Measurements from ENCODE around the gene HIF1AN. TPM values are rescaled to one million over a fixed set of nuclear protein-coding genes. Genes with fewer than 3 reads are reported as not detected.

Gene HIF1AN
- polyA plus RNA-seq, 1 donor (not counting 4 experiments of a cell fraction or from before 2014, with no cell fraction given): 16.8 TPM

- Histone ChIP-seq H3K9me1 (ENCODE audit: control insufficient read depth, extremely low read depth, insufficient read depth, low read length) (peaks cover 2% of the 10 kb centered on the region), H3K79me2 (ENCODE audit: control insufficient read depth, insufficient read depth, low read length) (no peaks in the 10 kb centered on the region), H3K9me3 (ENCODE audit: control insufficient read depth, low read depth, low read length) (no peaks in the 10 kb centered on the region), H3K4me3 (ENCODE audit: control insufficient read depth in 2 of 3, extremely low read depth in 1 of 3, insufficient read depth in 2 of 3, low read depth in 1 of 3, low read length in 3 of 3) (no peak overlapping the region), H3K4me2 (ENCODE audit: control insufficient read depth, extremely low read depth, insufficient read depth, low read depth, low read length) (no peak overlapping the region), H3K4me1 (ENCODE audit: control insufficient read depth, extremely low read depth, insufficient read depth, low read length) (no peaks in the 10 kb centered on the region), H3K27me3 (ENCODE audit: control insufficient read depth, extremely low read depth, insufficient read depth, low read length) (peaks cover 14% of the 10 kb centered on the region), H3K9ac (ENCODE audit: control insufficient read depth, extremely low read depth, insufficient read depth, low read length) (no peak overlapping the region), H3K27ac (ENCODE audit: control insufficient read depth, insufficient read depth, low read length) (no peak overlapping the region), H4K20me1 (ENCODE audit: control insufficient read depth, extremely low read depth, insufficient read depth, low read length) (no peaks in the 10 kb centered on the region), H3K36me3 (ENCODE audit: control insufficient read depth in 2 of 2, extremely low read depth in 1 of 2, insufficient read depth in 2 of 2, low read length in 2 of 2) (no peaks in the 10 kb centered on the region), H2AFZ (ENCODE audit: control insufficient read depth, low read length) (no peak overlapping the region)
- TF ChIP-seq EZH2 (IDR thresholded peaks at IDR 0.05; ENCODE audit: low read length) (no peak), CTCF (optimal IDR thresholded peaks at IDR 0.05 in 1 of 3, IDR thresholded peaks at IDR 0.05 in 1 of 3, conservative IDR thresholded peaks at IDR 0.05 in 1 of 3; ENCODE audit: extremely low read depth in 1 of 3, insufficient read depth in 2 of 3, low read length in 3 of 3) (no peak)
- FAIRE-seq (no peak), DNase-seq (ENCODE audit: low read depth, low spot score) (no peak)
- dilution Hi-C loops (cut with MboI; ENCODE audit: extremely low pct_ligation_motif_present, low sequenced_read_pairs): no loop called here
These were observed 43.7 kb downstream of the HIF1AN start for GRCh38 chr10:100579261-100580090.

GRCh38 chr10:100586959-100587358 is 51.2 kb downstream of the HIF1AN start:
- Histone ChIP-seq H3K4me3 (ENCODE audit: control insufficient read depth in 2 of 3, extremely low read depth in 1 of 3, insufficient read depth in 2 of 3, low read depth in 1 of 3, low read length in 3 of 3) (no peak overlapping the region), H3K4me1 (ENCODE audit: control insufficient read depth, extremely low read depth, insufficient read depth, low read length) (no peaks in the 10 kb centered on the region), H3K27me3 (ENCODE audit: control insufficient read depth, extremely low read depth, insufficient read depth, low read length) (peaks cover 9% of the 10 kb centered on the region), H4K20me1 (ENCODE audit: control insufficient read depth, extremely low read depth, insufficient read depth, low read length) (no peaks in the 10 kb centered on the region), H3K9ac (ENCODE audit: control insufficient read depth, extremely low read depth, insufficient read depth, low read length) (no peak overlapping the region), H3K36me3 (ENCODE audit: control insufficient read depth in 2 of 2, extremely low read depth in 1 of 2, insufficient read depth in 2 of 2, low read length in 2 of 2) (no peaks in the 10 kb centered on the region), H3K79me2 (ENCODE audit: control insufficient read depth, insufficient read depth, low read length) (no peaks in the 10 kb centered on the region), H3K4me2 (ENCODE audit: control insufficient read depth, extremely low read depth, insufficient read depth, low read depth, low read length) (no peak overlapping the region), H3K9me1 (ENCODE audit: control insufficient read depth, extremely low read depth, insufficient read depth, low read length) (no peaks in the 10 kb centered on the region), H3K9me3 (ENCODE audit: control insufficient read depth, low read depth, low read length) (no peaks in the 10 kb centered on the region), H3K27ac (ENCODE audit: control insufficient read depth, insufficient read depth, low read length) (no peak overlapping the region), H2AFZ (ENCODE audit: control insufficient read depth, low read length) (no peak overlapping the region)
- no peak for FAIRE-seq
- TF ChIP-seq CTCF (optimal IDR thresholded peaks at IDR 0.05 in 1 of 3, IDR thresholded peaks at IDR 0.05 in 1 of 3, conservative IDR thresholded peaks at IDR 0.05 in 1 of 3; ENCODE audit: extremely low read depth in 1 of 3, insufficient read depth in 2 of 3, low read length in 3 of 3) (no peak), EZH2 (IDR thresholded peaks at IDR 0.05; ENCODE audit: low read length) (no peak)
- dilution Hi-C loops (cut with MboI; ENCODE audit: extremely low pct_ligation_motif_present, low sequenced_read_pairs): no loop called here
- DNase-seq (ENCODE audit: low read depth, low spot score): no peak

Measured in keratinocyte (primary cell).